H1 (cell line): ENCODE results near the gene SUPT4H1. TPM values are rescaled to one million over a fixed set of nuclear protein-coding genes. Genes with fewer than 3 reads are reported as not detected.

Experiments used
- BCL11A ChIP-seq, 2 experiments: IDR thresholded peaks; one replicate each; pipeline ENCODE4 v1.6.1; 2011; ENCODE audit warnings: low read depth in 2 of 2, low read length in 2 of 2, mild to moderate bottlenecking in 2 of 2
- CEBPB ChIP-seq: IDR thresholded peaks from 2 replicates; pipeline ENCODE4 v1.6.1; 2012; ENCODE audit warnings: low read depth, low read length
- GABPA ChIP-seq: IDR thresholded peaks from 2 replicates; pipeline ENCODE4 v1.6.1; 2011; ENCODE audit warnings: mild to moderate bottlenecking, low read length, moderate library complexity, borderline replicate concordance; ENCODE audit not compliant: insufficient read depth
- KDM1A ChIP-seq: fragments of 200-600, 300-600 bp; sonication (generic); IDR thresholded peaks from 2 replicates; pipeline ENCODE4 v1.7.1; 2016; ENCODE audit warnings: mild to moderate bottlenecking, low read length, borderline replicate concordance
- POU5F1 ChIP-seq: IDR thresholded peaks from 2 replicates; pipeline ENCODE4 v1.6.1; 2011; ENCODE audit warnings: low read depth, mild to moderate bottlenecking, low read length, moderate library complexity
- SUZ12 ChIP-seq: fragments of 200-600 bp; sonication (generic); IDR thresholded peaks from 2 replicates; pipeline ENCODE4 v1.6.1; 2012; ENCODE audit warnings: mild to moderate bottlenecking, inconsistent platforms, low read length, moderate library complexity, mixed read lengths
- TBP ChIP-seq: IDR thresholded peaks from 2 replicates; pipeline ENCODE4 v1.6.1; 2011; ENCODE audit warnings: low read depth, low read length, improper control_type of control experiment
- ZNF274 ChIP-seq: IDR thresholded peaks from 2 replicates; pipeline ENCODE4 v1.7.0; 2012; ENCODE audit warnings: low read length, borderline replicate concordance; ENCODE audit errors: extremely low read depth
- polyA plus RNA-seq, 7 experiments: library from polyadenylated mRNA; depleted of rRNA in 3 of 7; stranded (reverse) in 5 of 7; unstranded in 2 of 7; fragments of >200 nt in 5 of 7; fragments of 200-250 nt in 2 of 7; gene quantifications; 1 replicate in 5 of 7; 2 replicates in 1 of 7; 4 replicates in 1 of 7; pipeline versions ENCODE4 v1.2.1 to v1.2.3, GENCODE V29; 2011 to 2013; ENCODE audit warnings: missing spikeins in 2 of 7, mixed read lengths in 2 of 7
- total RNA-seq: library from RNA; stranded (reverse); fragmentation: NEBNext Ultra II Directional; extraction: Animal tissue kit (Norgen Biotek cat#: 25700); gene quantifications from 2 replicates; pipeline ENCODE4 v1.2.1, GENCODE V29; 2021
- TF ChIP-seq, protein P1 (sequence below): fragments of 300-600 bp; sonication (generic); IDR thresholded peaks from 2 replicates; pipeline ENCODE4 v1.7.1; 2012; ENCODE audit warnings: low read length, moderate library complexity, mild to moderate bottlenecking, inconsistent platforms; ENCODE audit not compliant: insufficient replicate concordance

SUPT4H1 gene
- total and polyA plus RNA-seq, 2 of the 8 experiments (the other 6 are each of a cell fraction or from before 2014, with no cell fraction given): 112 to 143 TPM

DNA sequence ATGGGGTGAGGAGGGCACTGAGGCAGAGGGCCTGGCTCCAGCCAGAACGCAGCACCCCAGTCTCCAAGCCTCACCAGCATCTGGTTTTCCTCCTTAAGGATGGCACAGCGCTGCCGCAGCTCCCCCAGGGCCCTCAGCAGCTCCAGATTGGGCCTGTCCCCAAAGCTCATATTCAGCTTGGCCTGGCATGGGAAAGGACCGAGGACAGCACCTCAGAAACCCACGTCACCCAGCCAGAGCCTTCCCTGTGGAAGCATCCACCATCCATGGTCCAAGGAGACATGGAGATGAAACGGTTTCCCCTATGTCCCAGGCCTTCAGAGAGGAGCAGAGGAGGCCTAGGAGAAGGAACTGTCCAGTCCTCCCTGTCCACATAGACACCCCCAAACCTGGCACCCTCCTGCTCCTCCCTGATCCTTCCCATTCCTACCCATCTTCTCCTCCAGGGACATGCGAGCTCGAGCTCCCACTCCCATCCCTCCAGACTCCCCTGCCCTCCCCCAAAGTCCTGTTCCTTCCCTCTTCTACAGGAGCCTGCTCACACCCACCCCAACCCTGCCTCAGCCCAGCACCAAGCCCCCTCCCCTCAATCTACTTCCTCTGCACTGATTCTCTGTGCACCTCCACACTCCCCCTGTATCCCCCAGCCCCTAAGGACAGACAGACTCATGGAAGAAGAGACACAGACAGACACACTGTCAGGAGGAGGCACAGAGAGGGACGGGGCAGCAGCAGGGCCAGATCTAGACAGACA lies 25.2 kb downstream of the SUPT4H1 start (continued):
- TF ChIP-seq, protein P1, sequence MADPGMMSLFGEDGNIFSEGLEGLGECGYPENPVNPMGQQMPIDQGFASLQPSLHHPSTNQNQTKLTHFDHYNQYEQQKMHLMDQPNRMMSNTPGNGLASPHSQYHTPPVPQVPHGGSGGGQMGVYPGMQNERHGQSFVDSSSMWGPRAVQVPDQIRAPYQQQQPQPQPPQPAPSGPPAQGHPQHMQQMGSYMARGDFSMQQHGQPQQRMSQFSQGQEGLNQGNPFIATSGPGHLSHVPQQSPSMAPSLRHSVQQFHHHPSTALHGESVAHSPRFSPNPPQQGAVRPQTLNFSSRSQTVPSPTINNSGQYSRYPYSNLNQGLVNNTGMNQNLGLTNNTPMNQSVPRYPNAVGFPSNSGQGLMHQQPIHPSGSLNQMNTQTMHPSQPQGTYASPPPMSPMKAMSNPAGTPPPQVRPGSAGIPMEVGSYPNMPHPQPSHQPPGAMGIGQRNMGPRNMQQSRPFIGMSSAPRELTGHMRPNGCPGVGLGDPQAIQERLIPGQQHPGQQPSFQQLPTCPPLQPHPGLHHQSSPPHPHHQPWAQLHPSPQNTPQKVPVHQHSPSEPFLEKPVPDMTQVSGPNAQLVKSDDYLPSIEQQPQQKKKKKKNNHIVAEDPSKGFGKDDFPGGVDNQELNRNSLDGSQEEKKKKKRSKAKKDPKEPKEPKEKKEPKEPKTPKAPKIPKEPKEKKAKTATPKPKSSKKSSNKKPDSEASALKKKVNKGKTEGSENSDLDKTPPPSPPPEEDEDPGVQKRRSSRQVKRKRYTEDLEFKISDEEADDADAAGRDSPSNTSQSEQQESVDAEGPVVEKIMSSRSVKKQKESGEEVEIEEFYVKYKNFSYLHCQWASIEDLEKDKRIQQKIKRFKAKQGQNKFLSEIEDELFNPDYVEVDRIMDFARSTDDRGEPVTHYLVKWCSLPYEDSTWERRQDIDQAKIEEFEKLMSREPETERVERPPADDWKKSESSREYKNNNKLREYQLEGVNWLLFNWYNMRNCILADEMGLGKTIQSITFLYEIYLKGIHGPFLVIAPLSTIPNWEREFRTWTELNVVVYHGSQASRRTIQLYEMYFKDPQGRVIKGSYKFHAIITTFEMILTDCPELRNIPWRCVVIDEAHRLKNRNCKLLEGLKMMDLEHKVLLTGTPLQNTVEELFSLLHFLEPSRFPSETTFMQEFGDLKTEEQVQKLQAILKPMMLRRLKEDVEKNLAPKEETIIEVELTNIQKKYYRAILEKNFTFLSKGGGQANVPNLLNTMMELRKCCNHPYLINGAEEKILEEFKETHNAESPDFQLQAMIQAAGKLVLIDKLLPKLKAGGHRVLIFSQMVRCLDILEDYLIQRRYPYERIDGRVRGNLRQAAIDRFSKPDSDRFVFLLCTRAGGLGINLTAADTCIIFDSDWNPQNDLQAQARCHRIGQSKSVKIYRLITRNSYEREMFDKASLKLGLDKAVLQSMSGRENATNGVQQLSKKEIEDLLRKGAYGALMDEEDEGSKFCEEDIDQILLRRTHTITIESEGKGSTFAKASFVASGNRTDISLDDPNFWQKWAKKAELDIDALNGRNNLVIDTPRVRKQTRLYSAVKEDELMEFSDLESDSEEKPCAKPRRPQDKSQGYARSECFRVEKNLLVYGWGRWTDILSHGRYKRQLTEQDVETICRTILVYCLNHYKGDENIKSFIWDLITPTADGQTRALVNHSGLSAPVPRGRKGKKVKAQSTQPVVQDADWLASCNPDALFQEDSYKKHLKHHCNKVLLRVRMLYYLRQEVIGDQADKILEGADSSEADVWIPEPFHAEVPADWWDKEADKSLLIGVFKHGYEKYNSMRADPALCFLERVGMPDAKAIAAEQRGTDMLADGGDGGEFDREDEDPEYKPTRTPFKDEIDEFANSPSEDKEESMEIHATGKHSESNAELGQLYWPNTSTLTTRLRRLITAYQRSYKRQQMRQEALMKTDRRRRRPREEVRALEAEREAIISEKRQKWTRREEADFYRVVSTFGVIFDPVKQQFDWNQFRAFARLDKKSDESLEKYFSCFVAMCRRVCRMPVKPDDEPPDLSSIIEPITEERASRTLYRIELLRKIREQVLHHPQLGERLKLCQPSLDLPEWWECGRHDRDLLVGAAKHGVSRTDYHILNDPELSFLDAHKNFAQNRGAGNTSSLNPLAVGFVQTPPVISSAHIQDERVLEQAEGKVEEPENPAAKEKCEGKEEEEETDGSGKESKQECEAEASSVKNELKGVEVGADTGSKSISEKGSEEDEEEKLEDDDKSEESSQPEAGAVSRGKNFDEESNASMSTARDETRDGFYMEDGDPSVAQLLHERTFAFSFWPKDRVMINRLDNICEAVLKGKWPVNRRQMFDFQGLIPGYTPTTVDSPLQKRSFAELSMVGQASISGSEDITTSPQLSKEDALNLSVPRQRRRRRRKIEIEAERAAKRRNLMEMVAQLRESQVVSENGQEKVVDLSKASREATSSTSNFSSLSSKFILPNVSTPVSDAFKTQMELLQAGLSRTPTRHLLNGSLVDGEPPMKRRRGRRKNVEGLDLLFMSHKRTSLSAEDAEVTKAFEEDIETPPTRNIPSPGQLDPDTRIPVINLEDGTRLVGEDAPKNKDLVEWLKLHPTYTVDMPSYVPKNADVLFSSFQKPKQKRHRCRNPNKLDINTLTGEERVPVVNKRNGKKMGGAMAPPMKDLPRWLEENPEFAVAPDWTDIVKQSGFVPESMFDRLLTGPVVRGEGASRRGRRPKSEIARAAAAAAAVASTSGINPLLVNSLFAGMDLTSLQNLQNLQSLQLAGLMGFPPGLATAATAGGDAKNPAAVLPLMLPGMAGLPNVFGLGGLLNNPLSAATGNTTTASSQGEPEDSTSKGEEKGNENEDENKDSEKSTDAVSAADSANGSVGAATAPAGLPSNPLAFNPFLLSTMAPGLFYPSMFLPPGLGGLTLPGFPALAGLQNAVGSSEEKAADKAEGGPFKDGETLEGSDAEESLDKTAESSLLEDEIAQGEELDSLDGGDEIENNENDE: no peak
- TF ChIP-seq TBP: no peak
- no peak for TF ChIP-seq ZNF274
- TF ChIP-seq GABPA: no peak
- no peak for TF ChIP-seq CEBPB
- TF ChIP-seq POU5F1: no peak
- TF ChIP-seq KDM1A: no peak
- TF ChIP-seq SUZ12: no peak
- TF ChIP-seq BCL11A (IDR thresholded peaks at IDR 0.05; ENCODE audit: low read depth in 2 of 2, low read length in 2 of 2): no peak
